ENCODE measurements around the gene JPH4.

GRCh38 chr14:23572524-23572828 lies 6.1 kb downstream of the JPH4 start:
- TF ChIP-seq TOX (CRISPR knock-in tag; IDR thresholded peaks at IDR 0.05; ENCODE audit: borderline replicate concordance) = no peak
- TF ChIP-seq PATZ1 (CRISPR knock-in tag; IDR thresholded peaks at IDR 0.05; ENCODE audit: borderline replicate concordance) = no peak
- TF ChIP-seq ZNF8 (CRISPR knock-in tag; IDR thresholded peaks at IDR 0.05) = no peak
